Right cardiac atrium (tissue), 5 donors: Measurements from ENCODE around the gene GRM2. TPM values are rescaled to one million over a fixed set of nuclear protein-coding genes. Genes with fewer than 3 reads are reported as not detected.
"Not testable (repeated sequence)": the region's sequence is repeated elsewhere in the genome, so short reads cannot be mapped to it uniquely, and the experiment has no call there.

ENCODE experiments used
- ATAC-seq, 2 donors: fragments of 200-7000 bp; cut with Tn5 transposase; one replicate each; pipeline versions ENCODE4 v1.8.0 to v1.9.1; 2020; ENCODE audit warnings: moderate library complexity in 2 of 2, mild to moderate bottlenecking in 1 of 2
- DNase-seq, 3 donors: peaks; one replicate each; pipeline ENCODE4 v3.0.0-alpha.2; 2020
- H3K27ac ChIP-seq: one replicate; pipeline ENCODE4 v1.5.1; 2013; ENCODE audit warnings: mild to moderate bottlenecking, low read length, control low read depth, moderate library complexity
- H3K27me3 ChIP-seq: one replicate; pipeline ENCODE4 v1.6.1; 2013; ENCODE audit not compliant: control insufficient read depth, insufficient read depth
- H3K4me1 ChIP-seq: one replicate; pipeline ENCODE4 v1.6.1; 2013; ENCODE audit warnings: low read length; ENCODE audit not compliant: control insufficient read depth, insufficient read depth
- H3K4me3 ChIP-seq: one replicate; pipeline ENCODE4 v1.5.1; 2013; ENCODE audit warnings: low read length, control low read depth
- H3K9me3 ChIP-seq: one replicate; pipeline ENCODE4 v1.6.1; 2013; ENCODE audit warnings: low read length; ENCODE audit not compliant: control insufficient read depth
- WGBS: extraction: QIAGEN DNeasy Blood & Tissue Kit; methylation state at CpG from one replicate; pipeline ENCODE4 v1.1.7; 2013; 5-methylcytosine and 5-hydroxymethylcytosine counted together
- intact Hi-C, 4 donors: fragments of 100-400 bp; cut with DNase I; formaldehyde crosslinking; loops; one replicate each; pipeline versions ENCODE4 v1.11.0 to v1.14.0; 2022 to 2023
- polyA plus RNA-seq: library from polyadenylated mRNA; stranded (reverse); fragments of 200-250 nt; gene quantifications from one replicate; pipeline ENCODE4 v1.2.3, GENCODE V29; 2013
- total RNA-seq, 4 donors: library from RNA; stranded (reverse); fragmentation: NEBNext Ultra II Directional; extraction: Animal tissue kit (Norgen Biotek cat#: 25700); gene quantifications; one replicate each; pipeline ENCODE4 v1.2.1, GENCODE V29; 2021
- donor health status: healthy with polysubstance abuse.
- donor health status: DM: no; HTN: yes; CAD: no.
- donor health status: DM: no; HTN: no; CAD: no.
- donor health status: DM: no; HTN: yes; CAD: no; lungs with severe emphysema.
- donor health status: DM: yes; HTN: yes; CAD: no.

GRM2 gene
- total and polyA plus RNA-seq, 5 donors: 0.06 to 0.40 (median 0.18) TPM

- no peaks in the 10 kb centered on the region for H3K9me3 ChIP-seq
- 87% methylated on average over 2 of the region's 2 CpGs for WGBS
- H3K27ac ChIP-seq: no peak overlapping the region
- no peaks in the 10 kb centered on the region for H3K27me3 ChIP-seq
- no peak for DNase-seq
- intact Hi-C loops: no loop called here
- H3K4me1 ChIP-seq: no peaks in the 10 kb centered on the region
- H3K4me3 ChIP-seq: no peak overlapping the region
- no peak for ATAC-seq
Measured at GRCh38 chr3:51751287-51751686, 44.4 kb downstream of the GRM2 start.

GRCh38 chr3:51753763-51754750 is 47.2 kb downstream of the GRM2 start:
- H3K4me3 ChIP-seq, H3K27ac ChIP-seq, H3K9me3 ChIP-seq, intact Hi-C loops, ATAC-seq, H3K27me3 ChIP-seq, H3K4me1 ChIP-seq, DNase-seq: not testable (repeated sequence)
- 72% methylated on average over 13 of the region's 13 CpGs for WGBS

- Histone ChIP-seq H3K27ac (no peak overlapping the region), H3K4me3 (no peak overlapping the region), H3K27me3 (no peaks in the 10 kb centered on the region), H3K4me1 (no peaks in the 10 kb centered on the region), H3K9me3 (no peaks in the 10 kb centered on the region)
- ATAC-seq (no peak), DNase-seq (no peak)
- intact Hi-C loops: no loop called here
Measured at GRCh38 chr3:51759203-51759602, 52.3 kb downstream of the GRM2 start.

Other genes with a start within 250 kb of the GRM2 start
- gene DCAF1, start 207.1 kb upstream of the GRM2 start, total RNA-seq: 10 to 100 TPM; 12.8 to 15.2 (median 13.9) TPM
- 6.7 TPM for gene DCAF1, start 207.1 kb upstream of the GRM2 start, polyA plus RNA-seq
- gene RAD54L2, start 168.3 kb upstream of the GRM2 start, total RNA-seq: 10 to 100 TPM; 11.0 to 14.6 (median 12.7) TPM
- gene RAD54L2, start 168.3 kb upstream of the GRM2 start, polyA plus RNA-seq: 5.1 TPM
- gene TEX264, start 35.8 kb upstream of the GRM2 start, total RNA-seq: 10 to 100 TPM; 37.6 to 40.2 (median 38.3) TPM
- 67.8 TPM for gene TEX264, start 35.8 kb upstream of the GRM2 start, polyA plus RNA-seq
- not detected for gene IQCF6, start 72.2 kb downstream of the GRM2 start, total RNA-seq
- not detected for gene IQCF6, start 72.2 kb downstream of the GRM2 start, polyA plus RNA-seq
- not detected for gene IQCF2, start 154.5 kb downstream of the GRM2 start, total RNA-seq
- not detected for gene IQCF2, start 154.5 kb downstream of the GRM2 start, polyA plus RNA-seq
- not detected for gene IQCF5, start 168.5 kb downstream of the GRM2 start, total RNA-seq
- not detected for gene IQCF5, start 168.5 kb downstream of the GRM2 start, polyA plus RNA-seq
- not detected for gene IQCF1, start 196.3 kb downstream of the GRM2 start, total RNA-seq
- gene IQCF1, start 196.3 kb downstream of the GRM2 start, polyA plus RNA-seq: not detected
- gene RRP9, start 234.8 kb downstream of the GRM2 start, total RNA-seq: 10 to 100 TPM in 1 of 4 donors, 1 to 10 TPM in 3; 7.0 to 13.9 (median 9.1) TPM
- gene RRP9, start 234.8 kb downstream of the GRM2 start, polyA plus RNA-seq: 9.4 TPM
- gene PARP3, start 235.3 kb downstream of the GRM2 start, total RNA-seq: 10 to 100 TPM; 11.6 to 17.4 (median 12.7) TPM
- 10.3 TPM for gene PARP3, start 235.3 kb downstream of the GRM2 start, polyA plus RNA-seq
- gene GPR62, start 248.3 kb downstream of the GRM2 start, total RNA-seq: 1 to 10 TPM in 1 of 4 donors, under 1 TPM in 3; 0.19 to 1.5 (median 0.54) TPM
- 0.34 TPM for gene GPR62, start 248.3 kb downstream of the GRM2 start, polyA plus RNA-seq